Body of pancreas (tissue), 4 donors: ENCODE measurements around the gene GPR27.

Experiments used
- CTCF ChIP-seq, 7 experiments: fragments of 450-650 bp in 4 of 7; fragments of 200-600 bp in 3 of 7; sonication (generic) in 3 of 7; IDR thresholded peaks; one replicate each; pipeline ENCODE4 v1.5.1; 2016 to 2019; ENCODE audit warnings: antibody characterized with exemption in 7 of 7
- POLR2A ChIP-seq, 3 donors: fragments of 450-650 bp; IDR thresholded peaks; one replicate each; pipeline ENCODE4 v1.6.1; 2016; ENCODE audit warnings: antibody characterized with exemption in 3 of 3, mild to moderate bottlenecking in 2 of 3

DNA sequence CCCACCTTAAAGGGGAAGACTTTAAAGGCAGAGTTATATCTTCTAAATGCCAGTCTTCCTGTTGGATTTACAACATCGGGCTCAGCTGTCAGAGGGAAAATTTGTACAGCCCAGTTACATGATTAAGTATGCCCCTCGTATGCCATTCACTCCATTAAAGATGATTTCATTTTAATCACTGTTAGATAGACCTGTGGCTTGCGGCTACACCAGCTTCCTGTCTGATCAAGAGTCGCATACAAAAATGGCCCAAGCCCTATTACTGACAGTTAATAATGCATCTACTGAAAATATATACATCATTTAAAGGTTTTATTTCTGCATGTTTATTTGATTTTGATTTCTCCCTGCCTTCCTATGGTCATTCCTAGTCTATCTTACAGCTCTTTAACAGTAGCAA is 35.6 kb upstream of the GPR27 start:
- TF ChIP-seq CTCF (IDR thresholded peaks at IDR 0.05) (no peak), POLR2A (IDR thresholded peaks at IDR 0.05) (no peak)
